ENCODE data around the gene TRIO.

GRCh38 chr5:14257995-14258403 is 114.9 kb downstream of the TRIO start:
- no peak for TF ChIP-seq EP300 (IDR thresholded peaks at IDR 0.05)
- TF ChIP-seq, protein P1, sequence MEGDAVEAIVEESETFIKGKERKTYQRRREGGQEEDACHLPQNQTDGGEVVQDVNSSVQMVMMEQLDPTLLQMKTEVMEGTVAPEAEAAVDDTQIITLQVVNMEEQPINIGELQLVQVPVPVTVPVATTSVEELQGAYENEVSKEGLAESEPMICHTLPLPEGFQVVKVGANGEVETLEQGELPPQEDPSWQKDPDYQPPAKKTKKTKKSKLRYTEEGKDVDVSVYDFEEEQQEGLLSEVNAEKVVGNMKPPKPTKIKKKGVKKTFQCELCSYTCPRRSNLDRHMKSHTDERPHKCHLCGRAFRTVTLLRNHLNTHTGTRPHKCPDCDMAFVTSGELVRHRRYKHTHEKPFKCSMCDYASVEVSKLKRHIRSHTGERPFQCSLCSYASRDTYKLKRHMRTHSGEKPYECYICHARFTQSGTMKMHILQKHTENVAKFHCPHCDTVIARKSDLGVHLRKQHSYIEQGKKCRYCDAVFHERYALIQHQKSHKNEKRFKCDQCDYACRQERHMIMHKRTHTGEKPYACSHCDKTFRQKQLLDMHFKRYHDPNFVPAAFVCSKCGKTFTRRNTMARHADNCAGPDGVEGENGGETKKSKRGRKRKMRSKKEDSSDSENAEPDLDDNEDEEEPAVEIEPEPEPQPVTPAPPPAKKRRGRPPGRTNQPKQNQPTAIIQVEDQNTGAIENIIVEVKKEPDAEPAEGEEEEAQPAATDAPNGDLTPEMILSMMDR (IDR thresholded peaks at IDR 0.05) = no peak
- TF ChIP-seq POLR2A (IDR thresholded peaks at IDR 0.05) = no peak

All from upper lobe of left lung (tissue), 4 donors.